HCT116 (cell line): ENCODE results near the gene SHC4. TPM values are rescaled to one million over a fixed set of nuclear protein-coding genes. Genes with fewer than 3 reads are reported as not detected.

Experiments
- ATAC-seq: fragments of 200-7000 bp; cut with Tn5 transposase; 2 replicates; pipeline ENCODE4 v1.9.1; 2020; ENCODE audit warnings: mild to moderate bottlenecking, moderate library complexity
- BruUV-seq: library from RNA; stranded (reverse); fragments of 400-500 nt; replicated peaks from 2 replicates; lab custom pipeline; 2021; lab: Mats Ljungman, UMichigan
- CTCF ChIA-PET: fragments of 300-600 bp; sonication (Branson Sonifier 250); formaldehyde crosslinking; loops from one replicate; lab custom pipeline; 2021; ENCODE audit warnings: antibody characterized with exemption; lab: Charles Lee
- POLR2A ChIA-PET: fragments of 300-600, 350-600 bp; sonication (Branson Sonifier 250); formaldehyde crosslinking; loops from one replicate; lab custom pipeline; 2021; ENCODE audit warnings: antibody characterized with exemption; lab: Charles Lee
- RAD21 ChIA-PET, 2 experiments: fragments of 300-600 bp; sonication (Branson Sonifier 250); formaldehyde crosslinking; loops; one replicate each; lab custom pipeline; 2023; ENCODE audit warnings: low total read pairs in 2 of 2; ENCODE audit not compliant: uncharacterized antibody in 2 of 2, unreplicated experiment in 2 of 2, low non-redundant PET in 1 of 2; lab: Charles Lee
- DNase-seq: peaks from one replicate; pipeline ENCODE4 v3.0.0-alpha.2; 2010; ENCODE audit warnings: low read depth, low spot score
- H2AFZ ChIP-seq: fragments of 200-600 bp; shearing (Covaris generic), sonication (generic); 2 replicates; pipeline ENCODE4 v1.6.1; 2017; ENCODE audit warnings: low read depth, mixed run types, mixed read lengths, antibody characterized with exemption, low read length; ENCODE audit not compliant: poor library complexity, severe bottlenecking
- H3K27ac ChIP-seq: 2 replicates; pipeline ENCODE4 v1.5.1; 2012; ENCODE audit warnings: low read depth, low read length
- H3K27me3 ChIP-seq: fragments of 200-600 bp; sonication (generic); 2 replicates; pipeline ENCODE4 v1.6.1; 2016; ENCODE audit warnings: mixed run types, low read length, mixed read lengths; ENCODE audit not compliant: insufficient read depth
- H3K36me3 ChIP-seq, 2 experiments: fragments of 200-500 bp in 1 of 2; fragments of 200-600 bp in 1 of 2; sonication (Bioruptor generic) in 1 of 2; sonication (generic) in 1 of 2; 2 replicates each; pipeline versions ENCODE4 v1.5.1 to v1.6.1; 2014 to 2016; ENCODE audit warnings: low read length in 2 of 2, inconsistent platforms in 1 of 2, mixed read lengths in 1 of 2, mixed run types in 1 of 2; ENCODE audit not compliant: insufficient read depth in 2 of 2, control insufficient read depth in 1 of 2
- H3K4me1 ChIP-seq, 2 experiments: fragments of 200-600 bp in 1 of 2; sonication (generic) in 1 of 2; 2 replicates each; pipeline versions ENCODE4 v1.5.1 to v1.6.1; 2012 to 2017; ENCODE audit warnings: low read length in 2 of 2, inconsistent platforms in 1 of 2, mild to moderate bottlenecking in 1 of 2, mixed read lengths in 1 of 2, mixed run types in 1 of 2, moderate library complexity in 1 of 2; ENCODE audit not compliant: insufficient read depth in 2 of 2, control insufficient read depth in 1 of 2
- H3K4me2 ChIP-seq: fragments of 200-600 bp; sonication (generic); 2 replicates; pipeline ENCODE4 v1.6.1; 2017; ENCODE audit warnings: mixed run types, low read length, mixed read lengths
- H3K4me3 ChIP-seq, 2 experiments: fragments of 200-600 bp in 1 of 2; sonication (generic) in 1 of 2; replicated peaks in 1 of 2; 2 replicates each; pipeline ENCODE4 v1.5.1; 2011 to 2016; ENCODE audit warnings: low read length in 2 of 2, control low read depth in 1 of 2, low read depth in 1 of 2, mild to moderate bottlenecking in 1 of 2, mixed read lengths in 1 of 2, mixed run types in 1 of 2
- H3K79me2 ChIP-seq: fragments of 200-600 bp; sonication (generic); 2 replicates; pipeline ENCODE4 v1.6.1; 2017; ENCODE audit warnings: mild to moderate bottlenecking, mixed run types, low read length, moderate library complexity, mixed read lengths; ENCODE audit not compliant: insufficient read depth
- H3K9ac ChIP-seq: fragments of 200-600 bp; sonication (generic); 2 replicates; pipeline ENCODE4 v1.6.1; 2016; ENCODE audit warnings: low read length, mixed read lengths
- H3K9me2 ChIP-seq: fragments of 200-600 bp; sonication (generic), shearing (Covaris generic); 2 replicates; pipeline ENCODE4 v1.6.1; 2017; ENCODE audit warnings: mixed run types, mild to moderate bottlenecking, moderate library complexity; ENCODE audit not compliant: insufficient read depth
- H3K9me3 ChIP-seq, 2 experiments: fragments of 200-500 bp in 1 of 2; fragments of 200-600 bp in 1 of 2; sonication (Bioruptor generic) in 1 of 2; sonication (generic) in 1 of 2; 2 replicates each; pipeline ENCODE4 v1.6.1; 2014 to 2017; ENCODE audit warnings: low read length in 2 of 2, mixed read lengths in 2 of 2, inconsistent platforms in 1 of 2, low read depth in 1 of 2, mild to moderate bottlenecking in 1 of 2, mixed run types in 1 of 2, moderate library complexity in 1 of 2; ENCODE audit not compliant: control insufficient read depth in 1 of 2, insufficient read depth in 1 of 2
- H4K20me1 ChIP-seq: fragments of 200-600 bp; sonication (generic), shearing (Covaris generic); 2 replicates; pipeline ENCODE4 v1.6.1; 2017; ENCODE audit warnings: mixed run types, mild to moderate bottlenecking, moderate library complexity; ENCODE audit not compliant: insufficient read depth
- ATF3 ChIP-seq: IDR thresholded peaks from 2 replicates; pipeline ENCODE4 v1.6.1; 2012
- CBX3 ChIP-seq: IDR thresholded peaks from 2 replicates; pipeline ENCODE4 v1.6.1; 2012; ENCODE audit warnings: low read depth
- CEBPB ChIP-seq: IDR thresholded peaks from 2 replicates; pipeline ENCODE4 v1.6.1; 2012; ENCODE audit warnings: low read depth
- CTCF ChIP-seq, 3 experiments: fragments of 200-600 bp in 1 of 3; sonication (generic) in 1 of 3; IDR thresholded peaks in 2 of 3; conservative IDR thresholded peaks in 1 of 3; 2 replicates each; pipeline ENCODE4 v1.5.1; 2012 to 2017; ENCODE audit warnings: low read depth in 2 of 3, low read length in 2 of 3, antibody characterized with exemption in 1 of 3, borderline replicate concordance in 1 of 3, control low read depth in 1 of 3, mild to moderate bottlenecking in 1 of 3, mixed read lengths in 1 of 3, mixed run types in 1 of 3, moderate library complexity in 1 of 3; ENCODE audit not compliant: insufficient read depth in 1 of 3
- EGR1 ChIP-seq: IDR thresholded peaks from 2 replicates; pipeline ENCODE4 v1.6.1; 2012; ENCODE audit warnings: low read depth
- ELF1 ChIP-seq: IDR thresholded peaks from 2 replicates; pipeline ENCODE4 v1.6.1; 2012; ENCODE audit warnings: low read depth, borderline replicate concordance
- EZH2 ChIP-seq: fragments of 200-600 bp; sonication (generic); IDR thresholded peaks from 2 replicates; pipeline ENCODE4 v1.6.1; 2017; ENCODE audit warnings: antibody characterized with exemption, mixed run types
- EZH2phosphoT487 ChIP-seq: fragments of 200-600 bp; IDR thresholded peaks from 2 replicates; pipeline ENCODE4 v1.6.1; 2018; ENCODE audit warnings: antibody characterized with exemption, borderline replicate concordance
- FOSL1 ChIP-seq: IDR thresholded peaks from 2 replicates; pipeline ENCODE4 v1.6.1; 2012; ENCODE audit warnings: low read depth
- MAX ChIP-seq: IDR thresholded peaks from 2 replicates; pipeline ENCODE4 v1.6.1; 2012
- POLR2A ChIP-seq: IDR thresholded peaks from 2 replicates; pipeline ENCODE4 v1.7.0; 2011; ENCODE audit warnings: borderline replicate concordance; ENCODE audit not compliant: insufficient read depth, insufficient read length; ENCODE audit errors: extremely low read depth
- POLR2AphosphoS5 ChIP-seq: IDR thresholded peaks from 2 replicates; pipeline ENCODE4 v1.6.1; 2011; ENCODE audit warnings: mild to moderate bottlenecking, low read depth, low read length, moderate library complexity
- RAD21 ChIP-seq: IDR thresholded peaks from 2 replicates; pipeline ENCODE4 v1.6.1; 2012; ENCODE audit warnings: low read depth, mild to moderate bottlenecking
- SIN3A ChIP-seq: IDR thresholded peaks from 2 replicates; pipeline ENCODE4 v1.6.1; 2012; ENCODE audit warnings: low read depth
- SP1 ChIP-seq: IDR thresholded peaks from 2 replicates; pipeline ENCODE4 v1.6.1; 2012; ENCODE audit warnings: low read depth
- TCF7L2 ChIP-seq: IDR thresholded peaks from 2 replicates; pipeline ENCODE4 v1.7.0; 2011; ENCODE audit warnings: borderline replicate concordance, inconsistent platforms; ENCODE audit not compliant: insufficient read depth, insufficient read length; ENCODE audit errors: extremely low read depth
- YY1 ChIP-seq: IDR thresholded peaks from 2 replicates; pipeline ENCODE4 v1.6.1; 2011; ENCODE audit warnings: low read length, low read depth, moderate library complexity, mild to moderate bottlenecking; ENCODE audit not compliant: insufficient replicate concordance; ENCODE audit errors: extremely low read depth
- ZBTB33 ChIP-seq: IDR thresholded peaks from 2 replicates; pipeline ENCODE4 v1.6.1; 2011; ENCODE audit warnings: mild to moderate bottlenecking, low read length, moderate library complexity; ENCODE audit not compliant: insufficient replicate concordance; ENCODE audit errors: extremely low read depth
- ZFX ChIP-seq: fragments of 450-650 bp; IDR thresholded peaks from 2 replicates; pipeline ENCODE4 v1.6.1; 2017
- ZNF274 ChIP-seq: fragments of 200-500 bp; sonication (Bioruptor generic); IDR thresholded peaks from 2 replicates; pipeline ENCODE4 v1.6.1; 2014; ENCODE audit warnings: mild to moderate bottlenecking, low read depth, low read length, inconsistent platforms
- intact Hi-C: fragments of 100-400 bp; cut with micrococcal nuclease; formaldehyde crosslinking; loops from 2 replicates; pipeline ENCODE4 v1.10.0; 2022
- total RNA-seq: library from RNA; stranded (reverse); gene quantifications from one replicate; pipeline ENCODE4 v1.2.1, GENCODE V29; 2021; ENCODE audit not compliant: unreplicated experiment

The SHC4 gene
- total RNA-seq, 1 experiment from 2014 or later, result 0.44 TPM

GRCh38 chr15:48983300-48983699 lies 19.6 kb upstream of the SHC4 start:
- no peaks in the 10 kb centered on the region for H3K36me3 ChIP-seq
- H3K27me3 ChIP-seq, result no peaks in the 10 kb centered on the region
- CTCF ChIA-PET, result no interaction called here
- POLR2A ChIA-PET, result no interaction called here
- ATAC-seq (no peak), DNase-seq (no peak)
- TF ChIP-seq ELF1 (no peak), CBX3 (no peak), CTCF (IDR thresholded peaks at IDR 0.05 in 2 of 3, conservative IDR thresholded peaks at IDR 0.05 in 1 of 3; ENCODE audit: borderline replicate concordance in 1 of 3, insufficient read depth in 1 of 3, low read depth in 2 of 3, low read length in 2 of 3) (no peak), POLR2AphosphoS5 (no peak), SP1 (no peak), MAX (no peak), ZBTB33 (no peak), EZH2phosphoT487 (no peak), SIN3A (no peak), FOSL1 (no peak), CEBPB (no peak), ATF3 (no peak), TCF7L2 (no peak), POLR2A (no peak), EGR1 (no peak), ZFX (no peak), EZH2 (no peak), ZNF274 (no peak), YY1 (no peak), RAD21 (no peak)
- intact Hi-C loops, result no loop called here
- no peaks in the 10 kb centered on the region for H3K4me1 ChIP-seq
- no peak overlapping the region for H3K4me3 ChIP-seq
- H3K9me2 ChIP-seq, result no peaks in the 10 kb centered on the region
- H3K9ac ChIP-seq, result no peak overlapping the region
- H3K9me3 ChIP-seq, result no peaks in the 10 kb centered on the region
- H4K20me1 ChIP-seq, result no peaks in the 10 kb centered on the region
- no peak overlapping the region for H3K4me2 ChIP-seq
- H2AFZ ChIP-seq, result no peak overlapping the region
- no peak overlapping the region for H3K27ac ChIP-seq
- RAD21 ChIA-PET, result no interaction called here
- no peaks in the 10 kb centered on the region for H3K79me2 ChIP-seq
- no TSS peak for BruUV-seq
